Embryonic facial prominence (tissue), 1 donor: Measurements from ENCODE around the gene DAZAP1.

ENCODE experiments used
- DNase-seq: peaks from one replicate; pipeline ENCODE4 v3.0.0-alpha.2; 2016; ENCODE audit errors: extremely low spot score

The DAZAP1 gene

DNA sequence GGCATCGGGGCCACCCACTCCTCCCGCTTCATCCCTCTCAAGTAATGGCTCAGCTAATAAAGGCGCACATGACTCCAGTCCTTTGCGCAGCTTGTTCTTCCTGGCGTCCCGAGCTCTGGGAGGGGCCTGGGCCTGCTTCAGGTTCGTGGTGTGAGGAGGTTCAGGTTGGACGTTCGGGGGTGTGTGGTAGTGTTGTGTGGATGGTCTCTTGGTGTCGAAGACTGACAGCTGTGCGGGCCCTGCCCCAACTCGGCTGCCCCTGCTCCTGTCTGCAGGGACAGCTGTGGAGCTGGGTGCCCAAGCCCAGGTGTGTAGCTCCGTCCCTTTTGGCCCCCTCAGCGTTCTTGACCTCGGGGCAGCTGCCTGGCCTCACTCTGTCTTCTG lies 33.0 kb downstream of the DAZAP1 start:
- DNase-seq: no peak

DNA sequence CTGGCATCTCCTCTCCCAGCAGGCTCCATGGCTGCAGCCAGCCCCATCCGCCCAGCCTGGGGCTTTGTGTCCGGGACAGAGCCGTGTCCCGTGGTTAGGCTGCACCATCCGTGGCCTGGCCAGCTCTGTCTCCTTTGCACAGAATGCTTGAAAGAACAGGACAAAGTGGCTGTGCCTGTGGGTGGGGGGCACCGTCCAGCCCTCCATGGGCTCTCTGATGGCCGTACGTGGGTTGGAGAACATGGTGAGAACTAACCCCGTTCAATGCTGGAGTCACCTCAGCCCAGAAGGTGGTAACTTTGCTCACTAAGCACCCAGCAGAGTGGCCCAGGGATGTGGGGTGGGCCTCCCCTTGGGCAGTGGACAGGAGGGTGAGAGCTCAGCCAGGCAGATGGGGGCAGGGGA lies 33.6 kb downstream of the DAZAP1 start:
- no peak for DNase-seq

DNA sequence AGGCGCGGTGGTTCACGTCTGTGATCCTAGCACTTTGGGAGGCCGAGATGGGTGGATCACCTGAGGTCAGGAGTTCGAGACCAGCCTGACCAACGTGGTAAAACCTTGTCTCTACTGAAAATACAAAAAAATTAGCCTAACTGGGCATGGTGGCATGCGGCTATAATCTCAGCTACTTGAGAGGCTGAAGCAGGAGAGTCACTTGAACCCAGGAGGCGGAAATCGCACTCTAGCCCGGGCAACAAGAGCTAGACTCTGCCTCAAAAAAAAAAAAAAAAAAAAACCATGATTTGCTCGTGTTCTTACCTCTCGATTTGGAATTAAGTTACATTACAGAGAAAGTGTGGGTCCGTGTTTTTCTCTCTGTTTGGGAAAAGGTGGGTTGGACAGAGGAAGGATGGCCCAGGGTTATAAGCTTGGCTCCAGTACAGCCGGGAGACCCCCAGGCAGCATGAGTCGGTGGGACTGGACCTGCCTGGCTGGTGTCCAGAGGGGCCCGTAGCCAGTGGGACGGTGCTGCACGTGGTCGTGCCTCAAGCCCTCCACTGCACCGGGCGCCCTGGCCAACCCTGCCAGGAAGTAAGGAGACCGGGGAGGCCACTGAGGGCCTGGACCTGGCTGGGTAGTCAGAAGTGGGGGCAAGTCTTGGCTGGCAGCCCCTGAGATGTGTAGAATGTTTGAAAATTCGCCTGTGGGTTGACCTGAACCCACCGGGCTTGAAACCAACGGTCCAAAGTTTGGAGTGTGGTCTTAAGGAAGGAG lies 34.5 kb downstream of the DAZAP1 start:
- DNase-seq: no peak

DNA sequence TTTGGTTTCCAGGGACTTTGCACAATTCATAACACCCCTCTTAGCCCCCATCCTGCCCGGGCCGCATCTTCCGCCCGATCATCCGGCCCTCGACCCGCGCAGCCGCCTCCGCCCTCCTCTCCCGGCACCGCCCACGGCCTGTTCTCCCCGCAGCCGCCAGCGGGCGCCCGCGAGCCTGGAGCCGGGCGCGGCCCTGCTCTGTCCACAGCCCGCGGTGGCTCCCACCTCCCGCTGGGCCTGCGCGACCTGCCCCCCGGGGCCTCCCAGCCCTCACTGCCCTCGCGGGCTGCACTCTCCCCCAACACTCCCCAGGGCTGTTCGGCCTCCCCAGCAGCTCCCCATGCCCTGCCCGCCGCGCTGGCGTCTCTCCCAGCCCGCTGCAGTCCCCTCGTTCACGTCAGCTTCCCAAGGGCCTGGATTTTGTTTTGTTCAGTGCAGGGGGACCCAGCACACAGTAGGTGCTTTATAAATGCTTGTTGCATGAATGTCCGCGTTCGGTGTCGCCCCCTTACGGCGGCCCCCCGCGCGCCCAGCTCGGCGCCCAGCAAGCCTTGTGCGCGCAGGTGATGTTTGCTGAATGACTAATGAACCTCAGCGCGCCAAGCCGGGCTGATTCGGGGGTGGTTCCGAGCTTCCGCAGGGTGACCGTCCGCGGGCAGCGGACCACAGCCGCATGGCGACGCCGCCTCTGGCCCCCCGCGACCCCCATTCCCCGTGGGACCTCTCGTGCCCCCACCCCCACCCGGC lies 38.0 kb downstream of the DAZAP1 start:
- no peak for DNase-seq

DNA sequence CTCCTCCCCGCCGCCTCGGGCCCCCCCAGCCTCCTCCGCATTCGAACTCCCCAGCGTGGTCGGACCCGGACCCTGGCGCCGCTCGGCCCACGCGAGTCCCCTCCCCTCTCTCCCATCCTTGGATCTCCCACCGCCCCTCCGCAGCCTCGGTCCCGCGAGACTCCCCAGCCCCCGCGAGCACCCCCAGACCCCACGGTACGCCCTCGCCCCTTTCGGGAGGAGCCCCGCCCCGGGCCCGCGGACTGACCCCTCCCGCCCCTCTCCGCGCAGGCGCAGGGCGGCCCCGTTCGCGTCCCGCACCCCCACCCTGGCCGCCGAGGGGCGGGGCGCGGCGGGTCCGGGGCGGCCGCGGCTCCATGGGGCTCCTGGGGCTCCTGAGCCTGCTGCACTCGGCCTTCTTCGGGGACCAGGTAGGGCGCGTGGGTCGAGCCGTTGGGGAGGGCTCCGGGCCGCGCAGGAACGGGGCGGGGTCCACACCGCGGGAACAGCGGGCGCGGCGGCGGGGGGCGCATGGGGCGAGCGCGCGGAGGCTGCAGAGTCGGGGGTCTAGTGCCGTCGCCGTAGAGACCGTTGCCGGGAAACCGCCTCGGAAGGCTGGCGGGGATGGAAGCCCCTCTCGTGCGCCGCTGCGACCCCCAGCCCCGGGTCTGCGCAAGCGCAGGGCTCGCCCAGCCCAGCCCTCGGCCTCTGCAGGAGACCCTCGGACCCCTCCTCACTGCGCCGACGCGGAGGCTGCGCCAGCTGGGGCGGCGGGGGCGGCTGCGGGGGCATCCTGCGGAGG lies 38.7 kb downstream of the DAZAP1 start:
- DNase-seq: no peak

DNA sequence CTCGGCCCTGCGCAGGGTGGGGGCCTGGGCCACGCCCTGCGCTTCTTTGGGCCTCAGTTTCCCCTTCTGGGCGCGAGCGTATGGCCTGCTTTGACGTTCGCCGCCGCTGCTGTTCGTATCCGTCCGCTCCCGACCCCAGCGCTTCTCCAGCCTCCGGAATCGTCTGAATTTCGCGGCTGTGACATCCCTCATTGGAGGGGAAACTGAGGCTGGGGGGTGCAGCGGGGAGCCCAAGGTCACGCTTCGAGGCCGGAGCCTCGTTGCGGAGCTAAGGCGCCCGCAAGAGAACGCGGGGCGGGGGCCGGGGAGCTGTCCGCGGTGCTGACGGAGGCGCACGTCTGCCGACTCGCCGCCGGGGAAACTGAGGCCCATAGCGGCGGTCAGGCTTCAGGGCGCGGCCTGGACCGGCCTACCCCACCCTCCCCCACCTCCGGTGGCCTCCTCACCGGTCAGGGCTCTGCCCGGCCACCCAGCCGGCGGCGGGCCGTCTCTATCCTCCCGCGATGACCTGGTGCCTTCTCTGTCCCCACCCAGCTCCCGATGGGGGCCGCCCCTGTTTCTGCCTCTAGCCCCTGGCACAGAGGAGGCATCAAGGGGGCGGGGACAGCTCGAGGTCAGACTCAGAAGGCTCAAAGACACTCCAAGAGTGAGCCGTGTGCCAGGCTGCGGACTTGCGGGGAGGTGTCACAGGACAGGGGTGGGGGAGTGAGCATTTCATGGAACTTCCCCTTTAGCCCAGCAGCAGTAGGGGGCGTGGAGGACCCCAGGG lies 39.5 kb downstream of the DAZAP1 start:
- no peak for DNase-seq

DNA sequence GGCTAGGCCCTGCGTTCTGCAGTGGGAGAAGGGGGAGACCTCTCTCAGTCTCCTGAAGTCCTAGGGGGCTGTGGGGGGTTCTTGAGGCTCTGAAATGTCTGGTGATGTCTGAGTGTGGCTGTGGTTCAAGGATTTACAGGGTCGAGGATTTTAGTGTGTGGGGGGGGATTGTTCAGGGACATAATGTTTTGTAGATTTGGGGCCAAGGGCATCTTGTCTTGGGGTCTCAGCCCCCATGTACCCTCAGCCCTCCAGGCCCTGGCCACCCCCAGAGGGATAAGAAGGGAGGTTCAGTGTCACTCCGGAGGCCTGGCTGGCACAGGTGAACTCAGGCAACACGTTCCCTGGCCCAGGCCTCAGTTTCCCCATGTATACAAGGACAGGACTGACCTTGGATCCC lies 40.1 kb downstream of the DAZAP1 start:
- no peak for DNase-seq

DNA sequence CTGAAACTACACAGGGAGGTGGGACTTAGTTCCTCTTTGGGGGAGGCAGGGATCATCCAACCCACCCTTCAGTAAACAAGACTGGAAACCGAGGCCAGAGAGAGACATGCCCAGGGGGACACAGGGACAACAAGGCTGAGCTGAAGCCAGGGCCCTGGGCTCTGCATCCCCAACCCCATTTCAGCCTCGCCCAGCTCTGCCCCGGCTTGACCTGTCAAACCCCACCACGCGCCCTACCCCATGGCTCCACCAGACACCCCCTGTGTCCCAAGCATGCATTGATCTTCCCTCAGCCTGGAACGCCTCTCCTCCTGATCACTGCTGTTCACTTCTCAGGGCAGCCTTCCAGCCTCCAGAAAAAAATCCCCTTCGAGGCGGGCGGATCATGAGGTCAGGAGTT lies 40.6 kb downstream of the DAZAP1 start:
- DNase-seq: no peak

DNA sequence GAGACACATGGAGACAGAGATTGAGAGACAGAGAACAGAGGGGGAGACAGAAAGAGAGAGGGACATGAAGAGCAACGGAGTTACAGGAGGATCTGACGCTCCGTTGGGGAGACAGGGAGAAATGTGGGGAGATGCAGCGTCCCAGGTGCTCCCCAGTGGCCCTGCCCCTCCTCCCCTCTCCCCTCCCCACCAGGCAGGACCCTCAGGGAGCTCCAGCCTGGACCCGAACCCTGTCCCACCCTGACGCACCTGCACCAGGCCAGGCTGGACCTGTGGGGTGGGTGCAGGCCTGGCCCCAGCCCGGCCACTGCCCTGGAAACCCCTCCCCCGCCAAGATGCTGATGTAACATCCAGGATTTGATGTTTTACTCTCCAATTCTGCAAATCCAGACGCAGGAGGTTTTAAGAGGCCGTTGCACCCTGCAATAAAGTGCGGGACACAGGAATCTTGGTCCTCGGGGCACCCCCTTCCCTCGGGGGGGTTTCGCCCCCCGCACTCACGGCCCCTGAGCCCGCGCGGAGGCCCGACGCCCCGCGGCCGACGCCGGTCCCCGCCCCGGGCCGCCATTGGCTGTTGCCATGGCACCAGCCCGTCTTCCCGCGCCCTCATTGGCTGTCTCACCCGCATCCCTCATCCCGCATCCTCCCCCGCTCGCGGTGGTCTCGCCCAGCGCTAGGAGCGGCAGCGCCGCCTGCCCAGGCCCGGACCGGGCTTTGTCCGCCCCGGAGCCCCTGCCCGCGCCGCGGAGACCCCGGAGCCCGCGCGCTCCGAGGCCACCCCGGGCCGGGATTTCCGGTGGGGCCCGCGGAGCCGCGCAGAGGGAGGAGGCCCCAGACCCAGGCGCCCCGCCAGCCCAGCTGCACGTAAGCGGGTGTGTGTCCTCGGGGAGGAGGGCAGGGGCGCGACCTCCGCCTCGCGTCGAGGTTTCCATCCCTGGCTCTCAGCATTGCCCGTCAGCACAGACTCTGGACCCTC lies 42.4 kb downstream of the DAZAP1 start, which contains the start of gene APC2:
TSS of gene APC2 (plus strand) at position 655 of the 976 bp plus-strand sequence. CDS start 2,881 bp downstream, outside the sequence.
- no peak for DNase-seq

DNA sequence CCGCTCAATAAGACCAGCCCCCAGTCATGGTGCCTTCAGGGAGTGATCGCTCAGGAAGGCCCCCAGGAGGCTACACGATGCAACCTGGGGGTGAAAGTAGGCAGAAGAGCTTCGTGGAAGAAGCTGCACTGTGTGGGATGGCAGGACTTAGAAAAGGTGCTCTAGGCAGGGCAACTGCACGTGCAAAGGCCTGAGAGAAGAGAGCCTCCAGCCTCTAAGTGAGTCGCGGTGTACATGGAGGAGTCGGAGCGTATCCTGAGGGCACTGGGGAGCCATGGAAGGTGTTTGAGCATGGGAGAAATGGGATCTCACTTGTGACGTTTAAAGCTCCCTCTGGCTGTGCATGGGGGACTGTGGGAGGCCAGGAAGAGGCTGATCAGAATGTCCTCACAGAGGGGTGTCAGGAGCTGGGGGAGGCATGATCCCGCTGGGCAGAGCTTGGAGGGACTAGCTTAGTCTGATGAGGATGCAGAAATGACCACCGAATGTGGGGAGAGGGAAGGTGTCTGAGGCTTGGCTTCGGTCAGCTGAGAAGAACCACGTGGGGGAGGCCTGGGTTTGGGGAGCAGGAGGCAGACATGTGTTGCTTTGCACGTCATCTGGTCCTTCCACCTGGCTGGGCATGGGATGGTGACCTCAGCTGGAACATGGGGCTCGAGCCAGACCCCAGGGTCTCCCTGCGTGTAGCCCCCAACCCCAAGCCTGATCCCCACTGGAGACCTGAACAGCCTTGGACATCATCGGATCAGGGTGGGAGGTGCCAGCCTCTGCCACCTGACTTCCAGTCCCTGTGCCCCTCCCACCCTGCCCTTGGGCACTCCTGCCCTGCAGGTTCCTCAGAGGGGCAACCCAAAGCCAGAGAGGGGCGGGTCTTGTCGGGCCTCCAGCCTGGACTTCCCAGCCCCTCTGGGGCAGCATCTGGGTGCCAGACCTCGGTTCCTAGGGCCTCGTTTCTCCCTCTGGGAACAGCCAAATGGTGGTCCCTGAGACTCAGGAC lies 43.6 kb downstream of the DAZAP1 start:
- no peak for DNase-seq

DNA sequence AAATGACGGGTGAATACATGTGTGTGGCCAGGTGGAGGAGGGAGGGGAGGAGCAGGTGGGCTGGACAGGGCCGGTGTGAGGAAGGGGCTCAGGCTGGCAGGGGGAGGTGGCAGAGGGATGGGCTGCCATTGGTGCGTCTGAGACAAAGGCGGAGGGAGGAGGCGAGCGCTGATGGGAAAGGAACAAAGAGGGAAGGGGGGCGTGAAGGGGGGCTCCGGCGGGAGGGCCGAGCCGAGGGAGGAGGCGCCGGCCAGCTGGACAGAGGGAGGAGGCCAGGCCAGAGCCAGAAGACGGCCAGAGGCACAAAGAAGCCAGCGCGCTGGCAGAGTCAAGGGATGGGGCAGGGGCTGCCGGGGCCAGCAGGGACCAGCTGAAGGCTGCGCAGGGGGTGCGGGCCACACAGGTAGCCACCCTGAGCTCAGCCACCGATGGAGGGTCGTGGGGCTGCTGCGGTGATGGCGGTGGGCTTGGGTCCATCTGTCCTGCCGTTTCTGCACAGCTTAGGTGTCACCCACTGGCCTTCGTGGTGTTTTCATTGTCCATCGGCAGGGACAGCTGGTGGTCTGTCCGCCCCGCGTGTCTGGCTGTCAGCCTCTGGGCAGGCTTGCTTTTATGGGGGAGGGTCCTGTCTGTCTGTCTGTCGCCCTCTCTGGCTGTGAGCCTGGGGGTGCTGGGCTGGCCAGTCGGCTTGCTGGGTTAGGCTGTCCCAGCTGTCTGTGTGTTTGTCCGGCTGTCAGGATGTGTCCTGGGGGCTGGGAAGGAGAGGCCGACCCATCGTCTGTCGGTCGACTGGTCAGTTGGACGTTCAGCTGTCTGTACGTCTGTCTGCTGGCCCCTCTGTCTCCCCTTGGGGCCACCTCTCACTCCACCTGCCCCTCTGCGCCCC lies 44.8 kb downstream of the DAZAP1 start:
- no peak for DNase-seq

DNA sequence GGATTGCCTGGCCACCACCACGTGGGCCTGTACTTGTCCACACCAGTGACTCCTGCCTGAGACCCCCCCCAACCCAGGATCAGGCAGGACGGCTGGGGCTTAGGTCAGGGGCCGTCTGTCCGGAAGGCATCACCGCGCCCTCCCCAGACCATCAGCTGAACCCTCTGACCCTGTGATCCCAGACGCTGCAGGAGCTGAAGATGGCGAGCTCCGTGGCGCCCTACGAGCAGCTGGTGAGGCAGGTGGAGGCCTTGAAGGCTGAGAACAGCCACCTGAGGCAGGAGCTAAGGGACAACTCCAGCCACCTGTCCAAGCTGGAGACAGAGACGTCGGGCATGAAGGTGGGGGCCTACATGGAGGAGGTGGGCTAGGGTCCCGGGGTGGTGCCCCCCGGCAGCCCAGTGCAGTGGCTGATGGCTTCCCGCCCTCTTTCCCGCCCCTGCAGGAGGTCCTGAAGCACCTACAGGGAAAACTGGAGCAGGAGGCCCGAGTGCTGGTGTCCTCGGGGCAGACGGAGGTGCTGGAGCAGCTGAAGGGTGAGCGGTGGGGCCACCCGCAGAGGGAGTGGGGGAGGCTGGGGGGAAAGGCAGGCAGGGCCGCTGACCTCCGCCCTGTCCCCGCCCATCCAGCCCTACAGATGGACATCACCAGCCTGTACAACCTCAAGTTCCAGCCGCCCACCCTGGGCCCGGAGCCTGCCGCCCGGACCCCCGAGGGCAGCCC lies 45.6 kb downstream of the DAZAP1 start:
- no peak for DNase-seq

DNA sequence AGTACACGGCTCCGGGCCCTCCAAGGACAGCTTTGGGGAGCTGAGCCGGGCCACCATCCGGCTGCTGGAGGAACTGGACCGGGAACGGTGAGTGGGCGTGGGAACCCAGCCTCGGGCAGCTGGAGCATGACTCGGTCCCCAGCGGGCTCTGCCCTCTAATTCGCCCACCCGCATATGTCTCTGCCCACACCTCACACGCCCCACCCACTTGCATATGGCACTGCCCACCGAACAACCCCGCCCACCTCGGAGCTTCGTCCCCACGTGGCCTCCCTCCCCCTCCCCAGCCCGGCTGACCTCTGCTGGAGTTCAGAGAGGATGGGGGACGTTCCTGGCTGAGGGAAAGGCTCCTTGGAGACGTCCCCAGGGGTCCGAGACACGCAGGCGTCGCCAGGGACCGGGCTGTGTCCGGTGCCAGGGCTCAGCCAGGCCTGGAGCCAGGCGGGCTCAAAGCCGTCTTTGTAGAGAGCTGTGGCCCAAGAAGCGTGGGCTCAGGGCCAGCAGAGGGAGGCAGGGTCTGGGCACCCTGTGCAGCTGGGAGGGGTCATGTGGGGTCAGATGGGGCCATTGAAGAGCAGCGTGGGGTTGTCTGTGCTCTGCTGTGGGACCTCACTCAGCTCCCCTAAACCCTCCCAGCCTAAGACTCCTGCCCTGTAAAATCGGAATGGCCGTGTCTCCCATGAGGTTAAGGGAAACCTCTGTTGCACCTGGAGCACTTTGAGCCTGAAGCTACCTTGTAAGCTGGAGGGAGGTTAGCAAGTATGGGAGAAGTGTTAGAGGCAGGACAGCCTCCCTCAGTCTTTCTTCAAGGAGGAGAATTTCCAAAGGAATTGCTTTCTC lies 46.4 kb downstream of the DAZAP1 start:
- DNase-seq: no peak

DNA sequence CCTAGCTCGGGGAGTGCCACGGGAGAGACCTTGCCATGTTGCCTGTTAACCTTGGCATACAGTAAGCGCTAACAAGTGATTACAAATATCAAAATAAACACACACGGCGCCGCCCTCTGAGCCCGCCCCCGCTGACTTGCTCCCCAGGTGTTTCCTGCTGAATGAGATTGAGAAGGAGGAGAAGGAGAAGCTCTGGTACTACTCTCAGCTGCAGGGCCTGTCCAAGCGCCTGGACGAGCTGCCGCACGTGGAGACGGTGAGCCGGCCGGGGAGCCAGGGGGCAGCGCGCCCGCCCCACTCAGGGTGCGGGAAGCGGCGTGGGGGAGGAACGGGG lies 47.6 kb downstream of the DAZAP1 start:
- DNase-seq: no peak

DNA sequence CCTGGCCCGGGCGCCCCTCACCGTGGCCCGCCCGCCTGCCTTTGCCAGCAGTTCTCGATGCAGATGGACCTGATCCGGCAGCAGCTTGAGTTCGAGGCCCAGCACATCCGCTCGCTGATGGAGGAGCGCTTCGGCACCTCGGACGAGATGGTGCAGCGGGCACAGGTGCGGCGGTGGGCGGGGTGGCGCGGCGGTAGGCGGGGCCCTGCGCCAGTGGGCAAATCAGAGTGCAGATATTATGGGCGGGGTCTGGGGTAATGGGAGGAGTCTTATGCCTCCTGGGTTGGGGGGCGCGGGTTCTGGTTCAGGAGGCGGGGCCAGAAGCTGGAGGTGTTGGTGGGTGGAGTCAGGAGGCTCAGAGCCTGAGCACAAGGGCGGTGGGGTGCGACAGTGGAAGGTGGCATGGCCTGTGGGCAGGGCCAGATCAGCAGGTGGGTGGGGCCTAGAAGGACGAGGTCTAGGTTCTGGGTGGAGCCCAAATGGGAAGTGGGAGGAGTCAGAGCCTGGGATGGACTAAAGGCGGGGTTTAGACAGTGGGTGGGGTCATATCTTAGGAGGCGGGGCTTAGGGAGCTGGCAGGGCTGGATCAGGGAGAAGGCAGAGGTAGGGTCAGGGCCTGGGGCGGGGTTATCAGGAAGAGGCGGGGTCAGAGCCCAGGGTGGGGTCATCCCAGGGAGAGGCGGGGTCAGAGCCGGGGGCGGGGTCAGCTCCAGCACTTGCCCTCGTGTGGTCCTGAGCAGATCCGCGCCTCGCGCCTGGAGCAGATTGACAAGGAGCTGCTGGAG lies 48.1 kb downstream of the DAZAP1 start:
- no peak for DNase-seq
